ENCODE results near the gene CUL2. TPM values are rescaled to one million over a fixed set of nuclear protein-coding genes. Genes with fewer than 3 reads are reported as not detected.

CUL2 gene
- polyA plus RNA-seq = 10 to 100 TPM; 15.8 to 34.2 (median 33.2) TPM

GRCh38 chr10:35090162-35090954 is at the start of gene CUL2:
CUL2 (minus strand) TSS chr10:35090341; CDS start chr10:35071317, 19,024 bp downstream.
- DNase-seq = peak; percentile 93 to 94 (median 94)
- peaks cover 0 to 3% (median 0%) of the 10 kb centered on the region in 3 donors for H3K36me3 Mint-ChIP-seq
- H3K4me1 Mint-ChIP-seq = peaks cover 52 to 55% of the 10 kb centered on the region in 2 donors
- peak within 1 kb of the TSS; percentile 96 to 99 (median 97) for H3K4me3 Mint-ChIP-seq
- H3K27me3 Mint-ChIP-seq (ENCODE audit: low read depth in 3 of 3) = peaks cover 9 to 25% (median 11%) of the 10 kb centered on the region in 3 donors
- peak within 1 kb of the TSS; percentile 96 to 100 (median 99) for H3K27ac Mint-ChIP-seq
- no peaks in the 10 kb centered on the region for H3K9me3 Mint-ChIP-seq

- Mint-ChIP-seq H3K27me3 (ENCODE audit: low read depth in 3 of 3) (peaks cover 5 to 9% (median 8%) of the 10 kb centered on the region in 3 donors), H3K27ac (peak overlapping the region; percentile 73 to 93 (median 86)), H3K4me1 (peaks cover 36 to 42% of the 10 kb centered on the region in 2 donors), H3K4me3 (peak overlapping the region in 4 of 5 donors; percentile 34 to 79 (median 47)), H3K9me3 (no peaks in the 10 kb centered on the region), H3K36me3 (no peaks in the 10 kb centered on the region)
- DNase-seq = no peak
Measured at GRCh38 chr10:35136263-35136815, 46.2 kb upstream of the CUL2 start.

GRCh38 chr10:35135861-35136260 is 45.7 kb upstream of the CUL2 start:
- Mint-ChIP-seq H3K36me3 (no peaks in the 10 kb centered on the region), H3K9me3 (no peaks in the 10 kb centered on the region), H3K27me3 (ENCODE audit: low read depth in 3 of 3) (peaks cover 5 to 9% (median 8%) of the 10 kb centered on the region in 3 donors), H3K4me1 (peaks cover 39 to 46% of the 10 kb centered on the region in 2 donors), H3K4me3 (peak overlapping the region; percentile 34 to 79 (median 49)), H3K27ac (peak overlapping the region; percentile 73 to 93 (median 86))
- DNase-seq = peak in 2 of 3 donors; percentile 21 to 28

GRCh38 chr10:35133586-35133985 is 43.4 kb upstream of the CUL2 start:
- Mint-ChIP-seq H3K36me3 (no peaks in the 10 kb centered on the region), H3K27me3 (ENCODE audit: low read depth in 3 of 3) (peaks cover 7 to 17% (median 14%) of the 10 kb centered on the region in 3 donors), H3K27ac (peak overlapping the region; percentile 96 to 100 (median 98)), H3K4me1 (peaks cover 55 to 65% of the 10 kb centered on the region in 2 donors), H3K4me3 (peak overlapping the region in 1 of 5 donors; percentile 86), H3K9me3 (no peaks in the 10 kb centered on the region)
- DNase-seq = no peak

GRCh38 chr10:35132727-35133126 is 42.6 kb upstream of the CUL2 start:
- H3K4me1 Mint-ChIP-seq = peaks cover 61 to 74% of the 10 kb centered on the region in 2 donors
- H3K9me3 Mint-ChIP-seq = no peaks in the 10 kb centered on the region
- peaks cover 0 to 3% (median 0%) of the 10 kb centered on the region in 3 donors for H3K36me3 Mint-ChIP-seq
- no peak for DNase-seq
- peak overlapping the region; percentile 96 to 100 (median 98) for H3K27ac Mint-ChIP-seq
- peaks cover 15 to 26% (median 22%) of the 10 kb centered on the region in 3 donors for H3K27me3 Mint-ChIP-seq (ENCODE audit: low read depth in 3 of 3)
- H3K4me3 Mint-ChIP-seq = peak overlapping the region; percentile 44 to 86 (median 83)

- DNase-seq = no peak
- H3K36me3 Mint-ChIP-seq = peaks cover 0 to 3% (median 0%) of the 10 kb centered on the region in 3 donors
- no peaks in the 10 kb centered on the region for H3K9me3 Mint-ChIP-seq
- peak overlapping the region; percentile 0 to 68 (median 31) for H3K4me3 Mint-ChIP-seq
- peaks cover 60 to 71% of the 10 kb centered on the region in 2 donors for H3K4me1 Mint-ChIP-seq
- H3K27ac Mint-ChIP-seq = peak overlapping the region; percentile 88 to 100 (median 97)
- peaks cover 29 to 42% (median 38%) of the 10 kb centered on the region in 3 donors for H3K27me3 Mint-ChIP-seq (ENCODE audit: low read depth in 3 of 3)
Measured at GRCh38 chr10:35130663-35131062, 40.5 kb upstream of the CUL2 start.

GRCh38 chr10:35129185-35129674 is 39.1 kb upstream of the CUL2 start:
- peak overlapping the region; percentile 27 to 93 (median 89) for H3K4me3 Mint-ChIP-seq
- H3K36me3 Mint-ChIP-seq = peaks cover 0 to 3% (median 0%) of the 10 kb centered on the region in 3 donors
- H3K27me3 Mint-ChIP-seq (ENCODE audit: low read depth in 3 of 3) = peaks cover 29 to 42% (median 38%) of the 10 kb centered on the region in 3 donors
- H3K27ac Mint-ChIP-seq = peak overlapping the region; percentile 98 to 100 (median 98)
- no peaks in the 10 kb centered on the region for H3K9me3 Mint-ChIP-seq
- H3K4me1 Mint-ChIP-seq = peaks cover 63 to 66% of the 10 kb centered on the region in 2 donors
- DNase-seq = no peak

- peaks cover 29 to 40% (median 35%) of the 10 kb centered on the region in 3 donors for H3K27me3 Mint-ChIP-seq (ENCODE audit: low read depth in 3 of 3)
- H3K36me3 Mint-ChIP-seq = peaks cover 0 to 3% (median 0%) of the 10 kb centered on the region in 3 donors
- H3K9me3 Mint-ChIP-seq = no peaks in the 10 kb centered on the region
- no peak for DNase-seq
- peak overlapping the region; percentile 84 to 93 (median 90) for H3K4me3 Mint-ChIP-seq
- H3K4me1 Mint-ChIP-seq = peaks cover 50 to 51% of the 10 kb centered on the region in 2 donors
- peak overlapping the region; percentile 98 to 100 (median 98) for H3K27ac Mint-ChIP-seq
Measured at GRCh38 chr10:35127289-35127891, 37.2 kb upstream of the CUL2 start.

- H3K36me3 Mint-ChIP-seq = peaks cover 0 to 3% (median 0%) of the 10 kb centered on the region in 3 donors
- H3K27ac Mint-ChIP-seq = peak within 1 kb of the TSS; percentile 98 to 100 (median 98)
- H3K27me3 Mint-ChIP-seq (ENCODE audit: low read depth in 3 of 3) = peaks cover 25 to 35% (median 30%) of the 10 kb centered on the region in 3 donors
- peak within 1 kb of the TSS; percentile 84 to 93 (median 90) for H3K4me3 Mint-ChIP-seq
- peaks cover 44% of the 10 kb centered on the region in 2 donors for H3K4me1 Mint-ChIP-seq
- H3K9me3 Mint-ChIP-seq = no peaks in the 10 kb centered on the region
- DNase-seq = peak; percentile 98 to 99 (median 98)
Measured at GRCh38 chr10:35126530-35127288, 36.6 kb upstream of the CUL2 start, which contains the start of gene CREM. CREM (plus strand) TSS chr10:35126846; CDS start chr10:35137836, 10,990 bp downstream.

GRCh38 chr10:35126062-35126529 is 36.0 kb upstream of the CUL2 start:
- Mint-ChIP-seq H3K27me3 (ENCODE audit: low read depth in 3 of 3) (peaks cover 24 to 33% (median 29%) of the 10 kb centered on the region in 3 donors), H3K36me3 (peaks cover 0 to 3% (median 0%) of the 10 kb centered on the region in 3 donors), H3K27ac (peak overlapping the region; percentile 96 to 100 (median 98)), H3K4me3 (peak overlapping the region; percentile 84 to 93 (median 90)), H3K9me3 (no peaks in the 10 kb centered on the region), H3K4me1 (peaks cover 38 to 39% of the 10 kb centered on the region in 2 donors)
- no peak for DNase-seq

GRCh38 chr10:35124540-35124939 is 34.4 kb upstream of the CUL2 start:
- Mint-ChIP-seq H3K36me3 (peaks cover 0 to 3% (median 0%) of the 10 kb centered on the region in 3 donors), H3K9me3 (no peaks in the 10 kb centered on the region), H3K27ac (peak overlapping the region; percentile 49 to 100 (median 98)), H3K4me1 (peaks cover 33 to 35% of the 10 kb centered on the region in 2 donors), H3K4me3 (peak overlapping the region in 2 of 5 donors; percentile 14 to 47), H3K27me3 (ENCODE audit: low read depth in 3 of 3) (peaks cover 27 to 33% (median 29%) of the 10 kb centered on the region in 3 donors)
- DNase-seq = no peak

- Mint-ChIP-seq H3K27me3 (ENCODE audit: low read depth in 3 of 3) (peaks cover 3 to 8% (median 6%) of the 10 kb centered on the region in 3 donors), H3K36me3 (no peaks in the 10 kb centered on the region), H3K27ac (no peak overlapping the region), H3K4me3 (no peak overlapping the region), H3K9me3 (no peaks in the 10 kb centered on the region), H3K4me1 (peaks cover 6% of the 10 kb centered on the region in 2 donors)
- DNase-seq = no peak
Measured at GRCh38 chr10:35119378-35119777, 29.2 kb upstream of the CUL2 start.
